GM12891 (cell line): ENCODE measurements around the gene BMP8B.

Source experiments
- POLR2A ChIP-seq: IDR thresholded peaks from 2 replicates; pipeline ENCODE4 v1.6.1; 2011; ENCODE audit warnings: low read depth, low read length, control low read depth
- POLR2AphosphoS5 ChIP-seq: IDR thresholded peaks from 2 replicates; pipeline ENCODE4 v1.6.1; 2011; ENCODE audit warnings: low read depth, low read length, control low read depth
- SPI1 ChIP-seq: IDR thresholded peaks from 2 replicates; pipeline ENCODE4 v1.6.1; 2011; ENCODE audit warnings: low read depth, low read length, control low read depth
- TAF1 ChIP-seq: IDR thresholded peaks from 2 replicates; pipeline ENCODE4 v1.6.1; 2011; ENCODE audit warnings: low read depth, low read length, control low read depth

DNA sequence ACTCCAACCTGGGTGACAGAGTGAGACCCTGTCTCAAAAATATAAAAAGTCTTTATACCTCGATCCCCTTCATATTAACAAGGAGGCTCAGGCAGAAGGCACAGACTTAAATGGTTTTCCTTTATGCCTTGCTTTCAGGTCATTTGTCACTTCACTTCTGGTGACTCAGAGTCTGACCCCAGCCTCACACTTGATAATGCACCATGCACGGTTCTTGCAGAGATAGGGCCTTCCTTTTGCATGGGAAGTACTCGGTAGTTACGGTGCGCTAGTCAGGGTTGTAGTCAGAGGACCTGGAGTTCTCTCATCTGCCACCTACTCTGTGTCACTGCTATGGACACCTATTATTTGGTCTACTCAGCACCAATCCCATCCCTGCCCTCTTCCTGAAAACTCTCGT is 43.6 kb upstream of the BMP8B start:
- TF ChIP-seq TAF1 (no peak), POLR2AphosphoS5 (no peak), POLR2A (no peak), SPI1 (no peak)
